Liver (tissue), 3 donors: ENCODE data around the gene STN1.

ENCODE experiments used
- FOXA1 ChIP-seq: IDR thresholded peaks from 2 replicates; pipeline ENCODE4 v1.6.1; 2016; ENCODE audit warnings: antibody characterized with exemption
- JUND ChIP-seq, 2 donors: IDR thresholded peaks; 2 replicates each; pipeline ENCODE4 v1.6.1; 2016; ENCODE audit warnings: antibody characterized with exemption in 2 of 2
- RXRA ChIP-seq, 2 donors: IDR thresholded peaks; 2 replicates each; pipeline ENCODE4 v1.6.1; 2017 to 2018; ENCODE audit warnings: antibody characterized with exemption in 2 of 2, mild to moderate bottlenecking in 1 of 2
- SP1 ChIP-seq: IDR thresholded peaks from 2 replicates; pipeline ENCODE4 v1.6.1; 2018; ENCODE audit warnings: antibody characterized with exemption, mild to moderate bottlenecking
- YY1 ChIP-seq: IDR thresholded peaks from 2 replicates; pipeline ENCODE4 v1.6.1; 2016; ENCODE audit warnings: antibody characterized with exemption, mild to moderate bottlenecking
- TF ChIP-seq, protein P1 (sequence below): IDR thresholded peaks from 2 replicates; pipeline ENCODE4 v1.6.1; 2016; ENCODE audit warnings: antibody characterized with exemption
- TF ChIP-seq, protein P2 (sequence below): fragments of 150-350 bp; IDR thresholded peaks from 2 replicates; pipeline ENCODE4 v1.5.1; 2017; ENCODE audit warnings: improper control_type of control experiment, low read depth, low read length; ENCODE audit not compliant: missing input control
- donor health status: healthy.
- donor health status: healthy.

DNA sequence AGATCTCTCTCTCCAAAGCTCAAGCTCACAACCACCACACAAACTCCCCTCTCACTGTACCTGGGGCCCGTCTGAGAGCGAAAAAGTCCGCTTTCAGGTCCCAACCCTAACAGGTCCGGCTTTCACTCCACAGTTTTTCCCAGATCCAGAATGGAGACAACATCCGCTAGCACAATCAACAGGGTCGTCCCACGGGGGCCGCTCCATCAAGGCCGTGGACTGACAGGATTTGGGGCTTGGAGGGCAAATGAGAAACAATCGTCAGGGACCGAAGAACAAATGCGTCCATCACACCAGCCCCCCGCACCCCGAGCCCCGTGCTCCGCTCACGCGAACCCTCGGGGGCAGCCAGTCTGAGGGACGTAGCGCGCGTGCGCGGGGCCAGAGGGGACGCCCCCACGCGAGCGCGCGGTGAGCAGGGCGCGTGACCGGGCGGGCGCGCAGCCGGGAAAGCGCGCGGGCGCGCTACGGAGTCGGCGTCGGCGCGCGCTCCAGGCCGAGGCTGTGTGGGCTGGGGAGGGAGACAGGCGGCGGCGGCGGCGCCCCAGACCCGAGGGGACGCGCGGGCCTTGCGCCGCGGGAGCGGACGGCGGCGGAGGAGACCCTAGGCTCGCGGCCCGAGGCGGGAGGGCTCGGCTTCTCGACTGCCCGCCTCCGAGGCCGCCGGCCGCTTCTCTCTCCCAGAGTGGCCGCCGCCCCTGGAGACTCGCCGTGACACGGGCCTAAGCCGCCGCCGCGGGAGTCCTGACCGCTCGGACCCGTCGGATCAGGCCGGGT, 48.9 kb upstream of the STN1 start, which contains the start of gene SLK:
- TF ChIP-seq SP1: no peak
- TF ChIP-seq JUND (IDR thresholded peaks at IDR 0.05): no peak
- TF ChIP-seq, protein P1, sequence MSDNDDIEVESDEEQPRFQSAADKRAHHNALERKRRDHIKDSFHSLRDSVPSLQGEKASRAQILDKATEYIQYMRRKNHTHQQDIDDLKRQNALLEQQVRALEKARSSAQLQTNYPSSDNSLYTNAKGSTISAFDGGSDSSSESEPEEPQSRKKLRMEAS: no peak
- TF ChIP-seq, protein P2, sequence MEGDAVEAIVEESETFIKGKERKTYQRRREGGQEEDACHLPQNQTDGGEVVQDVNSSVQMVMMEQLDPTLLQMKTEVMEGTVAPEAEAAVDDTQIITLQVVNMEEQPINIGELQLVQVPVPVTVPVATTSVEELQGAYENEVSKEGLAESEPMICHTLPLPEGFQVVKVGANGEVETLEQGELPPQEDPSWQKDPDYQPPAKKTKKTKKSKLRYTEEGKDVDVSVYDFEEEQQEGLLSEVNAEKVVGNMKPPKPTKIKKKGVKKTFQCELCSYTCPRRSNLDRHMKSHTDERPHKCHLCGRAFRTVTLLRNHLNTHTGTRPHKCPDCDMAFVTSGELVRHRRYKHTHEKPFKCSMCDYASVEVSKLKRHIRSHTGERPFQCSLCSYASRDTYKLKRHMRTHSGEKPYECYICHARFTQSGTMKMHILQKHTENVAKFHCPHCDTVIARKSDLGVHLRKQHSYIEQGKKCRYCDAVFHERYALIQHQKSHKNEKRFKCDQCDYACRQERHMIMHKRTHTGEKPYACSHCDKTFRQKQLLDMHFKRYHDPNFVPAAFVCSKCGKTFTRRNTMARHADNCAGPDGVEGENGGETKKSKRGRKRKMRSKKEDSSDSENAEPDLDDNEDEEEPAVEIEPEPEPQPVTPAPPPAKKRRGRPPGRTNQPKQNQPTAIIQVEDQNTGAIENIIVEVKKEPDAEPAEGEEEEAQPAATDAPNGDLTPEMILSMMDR: no peak
- TF ChIP-seq YY1: peak; percentile 48
- TF ChIP-seq RXRA (IDR thresholded peaks at IDR 0.05): peak in 1 of 2 donors; percentile 24
- no peak for TF ChIP-seq FOXA1
